GM21825 (cell line): ENCODE results near the gene CADM2.

Source experiments
- ATAC-seq: cut with Tn5 transposase; IDR thresholded peaks from one replicate; pipeline ENCODE4 v1.9.1; 2021; ENCODE audit warnings: mild to moderate bottlenecking, moderate library complexity; ENCODE audit not compliant: unreplicated experiment

The CADM2 gene

GRCh38 chr3:86073799-86074198 lies 1115.0 kb downstream of the CADM2 start:
- no peak for ATAC-seq

GRCh38 chr3:86087160-86087871 lies 1128.5 kb downstream of the CADM2 start:
- no peak for ATAC-seq

GRCh38 chr3:86104154-86104553 lies 1145.4 kb downstream of the CADM2 start:
- no peak for ATAC-seq

- no peak for ATAC-seq
Measured at GRCh38 chr3:86109434-86109833, 1150.6 kb downstream of the CADM2 start.
